Measurements from ENCODE around the gene GPR151. TPM values are rescaled to one million over a fixed set of nuclear protein-coding genes. Genes with fewer than 3 reads are reported as not detected.

Gene GPR151
- total and polyA plus RNA-seq, 2 donors (not counting 1 experiment from before 2014, with no cell fraction given), result not detected

DNA sequence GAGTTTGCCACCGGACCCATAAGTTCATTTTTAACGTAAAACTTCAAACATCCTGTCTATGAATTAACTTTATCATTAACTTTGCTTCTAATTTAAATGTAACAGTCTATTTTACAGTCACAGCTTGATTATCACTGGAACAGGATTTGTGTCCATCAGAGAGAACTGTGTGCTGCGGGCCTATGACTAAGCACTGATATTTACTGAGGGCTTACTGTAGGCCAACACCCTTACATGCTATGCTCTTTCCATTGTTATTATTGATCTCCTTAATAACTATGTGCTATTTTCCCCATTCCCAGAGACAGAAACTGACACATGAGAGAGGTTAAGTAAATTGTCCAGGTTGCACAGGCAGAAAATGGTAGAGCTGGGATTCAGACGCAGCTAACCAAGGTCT is 24.0 kb upstream of the GPR151 start:
- no peak for DNase-seq (ENCODE audit: low read depth in 2 of 2)
- no peak overlapping the region for H3K27ac ChIP-seq (ENCODE audit: insufficient read depth, low read length)
- H3K4me3 ChIP-seq (replicated peaks in 1 of 4; ENCODE audit: control extremely low read depth in 1 of 4, insufficient read depth in 1 of 4, low read depth in 3 of 4, low read length in 4 of 4), result no peak overlapping the region
- no peaks in the 10 kb centered on the region for H3K79me2 ChIP-seq (ENCODE audit: control insufficient read depth, insufficient read depth, low read length)
- no peak overlapping the region for H3K4me2 ChIP-seq (ENCODE audit: extremely low read depth, insufficient read depth, low read length)
- H4K20me1 ChIP-seq (ENCODE audit: control insufficient read depth, extremely low read depth, insufficient read depth, low read length), result no peaks in the 10 kb centered on the region
- no peaks in the 10 kb centered on the region for H3K9me3 ChIP-seq (ENCODE audit: control insufficient read depth, insufficient read depth, low read depth, low read length)
- no peak overlapping the region for H3K9ac ChIP-seq (ENCODE audit: insufficient read depth, low read length)
- no peaks in the 10 kb centered on the region for H3K4me1 ChIP-seq (ENCODE audit: control insufficient read depth, extremely low read depth, insufficient read depth, low read length)
- TF ChIP-seq, protein P1, sequence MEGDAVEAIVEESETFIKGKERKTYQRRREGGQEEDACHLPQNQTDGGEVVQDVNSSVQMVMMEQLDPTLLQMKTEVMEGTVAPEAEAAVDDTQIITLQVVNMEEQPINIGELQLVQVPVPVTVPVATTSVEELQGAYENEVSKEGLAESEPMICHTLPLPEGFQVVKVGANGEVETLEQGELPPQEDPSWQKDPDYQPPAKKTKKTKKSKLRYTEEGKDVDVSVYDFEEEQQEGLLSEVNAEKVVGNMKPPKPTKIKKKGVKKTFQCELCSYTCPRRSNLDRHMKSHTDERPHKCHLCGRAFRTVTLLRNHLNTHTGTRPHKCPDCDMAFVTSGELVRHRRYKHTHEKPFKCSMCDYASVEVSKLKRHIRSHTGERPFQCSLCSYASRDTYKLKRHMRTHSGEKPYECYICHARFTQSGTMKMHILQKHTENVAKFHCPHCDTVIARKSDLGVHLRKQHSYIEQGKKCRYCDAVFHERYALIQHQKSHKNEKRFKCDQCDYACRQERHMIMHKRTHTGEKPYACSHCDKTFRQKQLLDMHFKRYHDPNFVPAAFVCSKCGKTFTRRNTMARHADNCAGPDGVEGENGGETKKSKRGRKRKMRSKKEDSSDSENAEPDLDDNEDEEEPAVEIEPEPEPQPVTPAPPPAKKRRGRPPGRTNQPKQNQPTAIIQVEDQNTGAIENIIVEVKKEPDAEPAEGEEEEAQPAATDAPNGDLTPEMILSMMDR (conservative IDR thresholded peaks at IDR 0.05 in 1 of 2, IDR thresholded peaks at IDR 0.05 in 1 of 2; ENCODE audit: low read depth in 1 of 2, low read length in 2 of 2), result no peak
- no peak for TF ChIP-seq EZH2 (IDR thresholded peaks at IDR 0.05; ENCODE audit: low read length, missing control alignments)
- no peak overlapping the region for H2AFZ ChIP-seq (ENCODE audit: low read length)
- H3K27me3 ChIP-seq (ENCODE audit: control insufficient read depth, insufficient read depth, low read length), result no peaks in the 10 kb centered on the region
- H3K36me3 ChIP-seq (ENCODE audit: control insufficient read depth, insufficient read depth, low read length), result no peaks in the 10 kb centered on the region

DNA sequence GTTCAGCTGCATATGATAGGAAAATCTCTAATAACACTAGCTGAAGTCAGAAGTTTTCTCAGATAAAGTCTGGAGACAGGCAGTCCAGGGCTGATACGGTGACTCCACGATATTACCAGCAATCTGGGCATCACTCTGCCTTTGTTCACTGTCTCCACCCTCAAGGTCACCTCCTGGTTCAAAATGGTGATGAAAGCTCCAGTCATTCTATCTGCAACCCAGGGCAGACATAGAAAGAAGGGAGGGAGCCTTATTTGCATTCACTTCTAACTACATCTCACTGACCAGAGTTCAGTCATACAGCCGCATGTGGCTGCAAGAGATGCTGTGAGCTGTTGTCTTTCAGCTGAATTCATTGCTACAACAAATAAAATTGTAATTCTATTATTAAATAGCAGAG is 22.4 kb upstream of the GPR151 start:
- Histone ChIP-seq H4K20me1 (ENCODE audit: control insufficient read depth, extremely low read depth, insufficient read depth, low read length) (no peaks in the 10 kb centered on the region), H3K9me3 (ENCODE audit: control insufficient read depth, insufficient read depth, low read depth, low read length) (no peaks in the 10 kb centered on the region), H3K27me3 (ENCODE audit: control insufficient read depth, insufficient read depth, low read length) (no peaks in the 10 kb centered on the region), H2AFZ (ENCODE audit: low read length) (no peak overlapping the region), H3K4me3 (replicated peaks in 1 of 4; ENCODE audit: control extremely low read depth in 1 of 4, insufficient read depth in 1 of 4, low read depth in 3 of 4, low read length in 4 of 4) (no peak overlapping the region), H3K36me3 (ENCODE audit: control insufficient read depth, insufficient read depth, low read length) (no peaks in the 10 kb centered on the region), H3K27ac (ENCODE audit: insufficient read depth, low read length) (no peak overlapping the region), H3K79me2 (ENCODE audit: control insufficient read depth, insufficient read depth, low read length) (no peaks in the 10 kb centered on the region), H3K4me2 (ENCODE audit: extremely low read depth, insufficient read depth, low read length) (no peak overlapping the region), H3K9ac (ENCODE audit: insufficient read depth, low read length) (no peak overlapping the region), H3K4me1 (ENCODE audit: control insufficient read depth, extremely low read depth, insufficient read depth, low read length) (no peaks in the 10 kb centered on the region)
- TF ChIP-seq EZH2 (IDR thresholded peaks at IDR 0.05; ENCODE audit: low read length, missing control alignments), result no peak
- TF ChIP-seq, protein P1 (conservative IDR thresholded peaks at IDR 0.05 in 1 of 2, IDR thresholded peaks at IDR 0.05 in 1 of 2; ENCODE audit: low read depth in 1 of 2, low read length in 2 of 2), result no peak
- DNase-seq (ENCODE audit: low read depth in 2 of 2), result no peak

DNA sequence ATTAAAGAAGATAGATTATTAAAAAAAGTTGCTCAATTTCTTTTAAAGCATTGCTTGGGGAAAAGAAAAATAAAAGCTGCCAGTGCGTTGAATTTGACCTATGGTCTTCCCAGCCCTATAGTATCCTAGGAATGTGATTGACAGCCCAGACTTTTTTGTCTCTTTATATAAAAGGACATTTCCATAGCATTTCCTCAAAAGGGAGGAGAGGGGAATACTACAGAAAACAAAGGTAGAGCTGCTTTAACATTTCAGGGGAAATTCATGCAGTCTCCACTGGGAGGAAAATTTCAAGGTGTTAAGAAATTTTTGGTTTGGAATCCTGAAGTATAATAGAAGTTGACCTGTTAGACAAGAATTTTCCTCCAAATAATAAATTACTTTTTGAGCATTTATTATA is 17.9 kb upstream of the GPR151 start:
- Histone ChIP-seq H3K27ac (ENCODE audit: insufficient read depth, low read length) (no peak overlapping the region), H3K4me3 (replicated peaks in 1 of 4; ENCODE audit: control extremely low read depth in 1 of 4, insufficient read depth in 1 of 4, low read depth in 3 of 4, low read length in 4 of 4) (no peak overlapping the region), H4K20me1 (ENCODE audit: control insufficient read depth, extremely low read depth, insufficient read depth, low read length) (no peaks in the 10 kb centered on the region), H3K4me1 (ENCODE audit: control insufficient read depth, extremely low read depth, insufficient read depth, low read length) (no peaks in the 10 kb centered on the region), H3K4me2 (ENCODE audit: extremely low read depth, insufficient read depth, low read length) (no peak overlapping the region), H3K36me3 (ENCODE audit: control insufficient read depth, insufficient read depth, low read length) (no peaks in the 10 kb centered on the region), H3K27me3 (ENCODE audit: control insufficient read depth, insufficient read depth, low read length) (no peaks in the 10 kb centered on the region), H2AFZ (ENCODE audit: low read length) (no peak overlapping the region), H3K79me2 (ENCODE audit: control insufficient read depth, insufficient read depth, low read length) (no peaks in the 10 kb centered on the region), H3K9ac (ENCODE audit: insufficient read depth, low read length) (no peak overlapping the region), H3K9me3 (ENCODE audit: control insufficient read depth, insufficient read depth, low read depth, low read length) (no peaks in the 10 kb centered on the region)
- DNase-seq (ENCODE audit: low read depth in 2 of 2), result no peak
- no peak for TF ChIP-seq EZH2 (IDR thresholded peaks at IDR 0.05; ENCODE audit: low read length, missing control alignments)
- TF ChIP-seq, protein P1 (conservative IDR thresholded peaks at IDR 0.05 in 1 of 2, IDR thresholded peaks at IDR 0.05 in 1 of 2; ENCODE audit: low read depth in 1 of 2, low read length in 2 of 2), result no peak
